Kidney (tissue), 14 donors: ENCODE measurements around the gene TSPAN11. TPM values are rescaled to one million over a fixed set of nuclear protein-coding genes. Genes with fewer than 3 reads are reported as not detected.

ENCODE experiments used
- DNase-seq, 5 donors: peaks; one replicate each; pipeline ENCODE4 v3.0.0-alpha.2; 2013 to 2020
- FAIRE-seq: peaks from 2 replicates; lab custom pipeline; 2012; peaks lifted over from hg19 to GRCh38; lab: Jason Lieb, UNC
- H3K27ac ChIP-seq, 2 donors: one replicate each; pipeline ENCODE4 v1.7.0; 2013; ENCODE audit warnings: low read depth in 2 of 2, low read length in 2 of 2, inconsistent platforms in 1 of 2
- H3K27me3 ChIP-seq: one replicate; pipeline ENCODE4 v1.7.1; 2013; ENCODE audit warnings: low read length, inconsistent platforms; ENCODE audit not compliant: control insufficient read depth, insufficient read depth
- H3K36me3 ChIP-seq, 3 donors: one replicate each; pipeline versions ENCODE4 v1.7.0 to v1.7.1; 2013; ENCODE audit warnings: low read length in 3 of 3, control low read depth in 1 of 3, inconsistent platforms in 1 of 3; ENCODE audit not compliant: insufficient read depth in 3 of 3, control insufficient read depth in 2 of 3
- H3K4me1 ChIP-seq, 3 donors: one replicate each; pipeline versions ENCODE4 v1.7.0 to v1.7.1; 2013; ENCODE audit warnings: low read length in 3 of 3, inconsistent platforms in 1 of 3, low read depth in 1 of 3; ENCODE audit not compliant: control insufficient read depth in 2 of 3, insufficient read depth in 2 of 3
- H3K4me3 ChIP-seq, 3 donors: one replicate each; pipeline versions ENCODE4 v1.7.0 to v1.8.1; 2013; ENCODE audit warnings: low read length in 3 of 3, control low read depth in 1 of 3, inconsistent platforms in 1 of 3
- H3K9ac ChIP-seq, 3 donors: one replicate each; pipeline versions ENCODE4 v1.7.0 to v1.7.1; 2013; ENCODE audit warnings: low read length in 3 of 3, control low read depth in 1 of 3, inconsistent platforms in 1 of 3
- H3K9me3 ChIP-seq, 3 donors: one replicate each; pipeline versions ENCODE4 v1.7.0 to v1.7.1; 2013; ENCODE audit warnings: low read length in 3 of 3, control low read depth in 1 of 3, inconsistent platforms in 1 of 3; ENCODE audit not compliant: control insufficient read depth in 2 of 3, insufficient read depth in 1 of 3
- intact Hi-C: fragments of 100-400 bp; cut with DNase I; formaldehyde crosslinking; loops from one replicate; pipeline ENCODE4 v1.11.1; 2022
- polyA plus RNA-seq: library from polyadenylated mRNA; stranded (reverse); fragments of 350-450 nt; fragmentation: Illumina TruSeq; extraction: RNeasy Lipid Tissue Mini Kit (QIAGEN cat#74804); gene quantifications from one replicate; pipeline ENCODE4 v1.2.3, GENCODE V29; 2014; ENCODE audit warnings: low read depth, low replicate concordance; ENCODE audit not compliant: insufficient read depth
- total RNA-seq: library from RNA; stranded (reverse); fragmentation: NEBNext Ultra II Directional; extraction: Animal tissue kit (Norgen Biotek cat#: 25700); gene quantifications from one replicate; pipeline ENCODE4 v1.2.1, GENCODE V29; 2021
- TF ChIP-seq, protein P1 (sequence below): IDR thresholded peaks from 3 replicates; pipeline ENCODE4 v1.5.1; 2012; ENCODE audit warnings: mild to moderate bottlenecking, moderate library complexity, borderline replicate concordance; ENCODE audit not compliant: insufficient read depth; ENCODE audit errors: extremely low read depth
- donor health status: control.
- donor health status: control.
- donor health status: control.
- donor health status: control.
- donor health status: control.
- donor health status: DM: yes; HTN: yes; CAD: no.
- donor health status: Normal renal cell carcinoma (clear cell type).

The TSPAN11 gene
- total and polyA plus RNA-seq, 2 donors from 2014 or later, result 1.3 to 7.5 TPM

DNA sequence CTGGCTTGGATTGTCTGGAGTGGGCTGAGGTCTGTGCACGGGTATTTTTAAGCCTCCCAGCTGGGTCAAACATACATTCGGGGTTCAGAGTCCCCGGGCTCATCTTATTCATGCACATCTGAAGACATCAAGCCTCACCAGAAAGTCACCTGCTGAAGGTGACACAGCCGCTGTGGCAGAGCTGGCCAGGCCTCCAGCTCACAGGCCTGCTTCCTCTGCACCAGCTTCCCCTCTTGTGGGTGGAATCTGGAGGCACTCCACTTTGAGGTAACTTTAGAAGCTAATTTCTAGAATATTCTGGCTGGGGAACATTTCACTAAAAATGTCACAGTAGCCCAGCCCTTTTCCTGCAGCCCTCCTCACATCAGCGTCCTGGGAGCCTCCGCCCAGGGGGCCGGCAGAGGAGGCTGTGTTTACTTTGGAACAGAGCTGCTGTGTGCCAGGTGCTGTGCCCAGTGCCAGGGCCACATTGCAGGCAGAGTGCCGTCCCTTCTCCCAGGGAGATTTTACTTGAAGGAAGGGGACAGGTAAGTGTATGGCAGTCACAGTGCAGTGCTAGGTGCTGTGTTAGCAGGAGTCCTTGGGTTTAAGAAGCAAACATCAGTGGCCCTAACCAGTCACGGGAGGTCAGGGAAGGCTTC is 62.2 kb downstream of the TSPAN11 start:
- TF ChIP-seq, protein P1, sequence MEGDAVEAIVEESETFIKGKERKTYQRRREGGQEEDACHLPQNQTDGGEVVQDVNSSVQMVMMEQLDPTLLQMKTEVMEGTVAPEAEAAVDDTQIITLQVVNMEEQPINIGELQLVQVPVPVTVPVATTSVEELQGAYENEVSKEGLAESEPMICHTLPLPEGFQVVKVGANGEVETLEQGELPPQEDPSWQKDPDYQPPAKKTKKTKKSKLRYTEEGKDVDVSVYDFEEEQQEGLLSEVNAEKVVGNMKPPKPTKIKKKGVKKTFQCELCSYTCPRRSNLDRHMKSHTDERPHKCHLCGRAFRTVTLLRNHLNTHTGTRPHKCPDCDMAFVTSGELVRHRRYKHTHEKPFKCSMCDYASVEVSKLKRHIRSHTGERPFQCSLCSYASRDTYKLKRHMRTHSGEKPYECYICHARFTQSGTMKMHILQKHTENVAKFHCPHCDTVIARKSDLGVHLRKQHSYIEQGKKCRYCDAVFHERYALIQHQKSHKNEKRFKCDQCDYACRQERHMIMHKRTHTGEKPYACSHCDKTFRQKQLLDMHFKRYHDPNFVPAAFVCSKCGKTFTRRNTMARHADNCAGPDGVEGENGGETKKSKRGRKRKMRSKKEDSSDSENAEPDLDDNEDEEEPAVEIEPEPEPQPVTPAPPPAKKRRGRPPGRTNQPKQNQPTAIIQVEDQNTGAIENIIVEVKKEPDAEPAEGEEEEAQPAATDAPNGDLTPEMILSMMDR, result no peak
- Histone ChIP-seq H3K9ac (no peak overlapping the region), H3K27ac (no peak overlapping the region), H3K4me1 (no peaks in the 10 kb centered on the region), H3K27me3 (no peaks in the 10 kb centered on the region), H3K4me3 (no peak overlapping the region), H3K36me3 (no peaks in the 10 kb centered on the region), H3K9me3 (no peaks in the 10 kb centered on the region)
- FAIRE-seq (no peak), DNase-seq (no peak)
- intact Hi-C loops, result loop anchor here (10.0 kb wide), 1 partner anchor 134 kb away; no protein-coding TSS in a partner anchor

- Histone ChIP-seq H3K9ac (no peak overlapping the region), H3K36me3 (no peaks in the 10 kb centered on the region), H3K4me3 (no peak overlapping the region), H3K9me3 (no peaks in the 10 kb centered on the region), H3K27me3 (no peaks in the 10 kb centered on the region), H3K27ac (no peak overlapping the region), H3K4me1 (no peaks in the 10 kb centered on the region)
- DNase-seq (peak in 2 of 5 donors; percentile 40 to 45), FAIRE-seq (no peak)
- TF ChIP-seq, protein P1, result no peak
- intact Hi-C loops, result loop anchor here (10.0 kb wide), 1 partner anchor 135 kb away; no protein-coding TSS in a partner anchor
Measured at GRCh38 chr12:30989754-30990153, 63.2 kb downstream of the TSPAN11 start.

DNA sequence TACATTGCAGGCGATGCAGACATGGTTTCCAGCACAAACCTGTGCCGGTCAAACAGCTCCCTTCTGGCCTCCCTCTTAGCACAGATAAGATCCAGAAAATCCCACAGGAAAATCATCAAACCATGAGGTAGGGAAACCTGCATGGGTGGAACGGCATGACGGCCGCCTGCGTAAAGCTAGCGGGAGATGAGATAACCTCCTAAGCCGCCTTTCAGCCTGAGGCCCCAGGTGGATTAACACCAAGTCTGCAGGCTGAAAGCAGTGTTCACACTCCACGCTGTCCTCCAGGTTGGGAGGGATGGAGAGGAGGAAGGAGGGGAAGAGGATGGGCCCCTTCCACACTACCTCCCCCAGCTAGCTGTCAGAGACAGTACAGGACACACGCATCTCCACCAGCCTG is 63.8 kb downstream of the TSPAN11 start:
- Histone ChIP-seq H3K9me3 (no peaks in the 10 kb centered on the region), H3K36me3 (no peaks in the 10 kb centered on the region), H3K27me3 (no peaks in the 10 kb centered on the region), H3K27ac (no peak overlapping the region), H3K9ac (no peak overlapping the region), H3K4me3 (no peak overlapping the region), H3K4me1 (no peaks in the 10 kb centered on the region)
- intact Hi-C loops, result no loop called here
- no peak for FAIRE-seq
- TF ChIP-seq, protein P1, result no peak
- no peak for DNase-seq
